GM19240 (cell line): ENCODE measurements around the gene EYA3.

Source experiments
- DNase-seq: peaks from one replicate; pipeline ENCODE4 v3.0.0; 2011; ENCODE audit warnings: low spot score; ENCODE audit not compliant: insufficient read length

The EYA3 gene

DNA sequence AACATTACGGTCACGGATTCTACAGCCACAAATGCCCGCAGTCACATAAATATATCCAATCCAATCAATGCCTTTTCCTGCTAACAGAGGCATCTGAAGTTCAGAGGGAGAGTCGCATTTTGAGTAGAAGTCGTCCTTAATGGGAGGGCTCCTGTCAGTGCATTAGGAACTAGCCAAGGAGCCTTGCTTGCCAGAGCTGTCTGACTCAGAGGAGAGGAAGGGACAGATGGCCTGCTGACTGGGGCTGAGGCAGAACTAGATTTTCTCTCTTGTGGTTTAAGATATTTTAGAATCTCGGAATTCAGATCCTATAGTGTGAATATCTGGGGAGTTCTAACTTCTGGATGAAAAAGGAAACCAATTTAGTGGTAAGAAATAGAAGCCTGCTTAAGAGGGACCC lies 118.0 kb downstream of the EYA3 start:
- no peak for DNase-seq

- no peak for DNase-seq
Observed at GRCh38 chr1:27968692-27969091, 119.7 kb downstream of the EYA3 start.

DNA sequence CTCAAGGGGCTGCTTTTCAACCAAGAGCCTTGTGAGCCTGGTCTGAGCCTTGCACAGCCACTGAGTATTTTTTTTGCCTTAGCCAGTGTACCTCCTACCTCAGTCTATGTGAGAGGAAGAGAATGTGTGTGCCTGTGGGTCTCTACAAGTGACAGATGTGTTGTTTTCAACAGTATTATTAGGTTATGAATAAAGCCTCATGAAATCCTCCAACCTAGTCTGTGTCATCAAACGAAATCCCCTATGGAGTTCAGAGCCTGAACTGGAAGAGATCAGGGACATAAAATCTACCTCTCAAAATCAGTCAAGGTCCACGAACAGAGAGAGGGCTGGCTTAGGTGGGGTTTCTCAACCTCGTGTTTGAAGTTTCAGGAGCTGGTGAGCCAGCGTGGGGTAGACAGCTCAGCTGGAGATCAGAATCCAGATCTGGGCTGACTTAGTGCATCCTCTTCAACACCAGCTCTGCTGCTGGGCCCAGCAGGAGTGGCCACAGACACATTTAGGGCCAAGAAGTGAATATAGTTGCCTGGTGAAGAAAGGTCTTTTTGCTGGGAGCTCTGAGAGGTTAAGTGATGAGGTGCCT lies 120.4 kb downstream of the EYA3 start:
- no peak for DNase-seq

GRCh38 chr1:27967106-27967883 lies 121.1 kb downstream of the EYA3 start:
- DNase-seq, result no peak

GRCh38 chr1:27966402-27967105 lies 121.9 kb downstream of the EYA3 start:
- no peak for DNase-seq

GRCh38 chr1:27963393-27963792 lies 125.0 kb downstream of the EYA3 start:
- DNase-seq, result no peak

DNA sequence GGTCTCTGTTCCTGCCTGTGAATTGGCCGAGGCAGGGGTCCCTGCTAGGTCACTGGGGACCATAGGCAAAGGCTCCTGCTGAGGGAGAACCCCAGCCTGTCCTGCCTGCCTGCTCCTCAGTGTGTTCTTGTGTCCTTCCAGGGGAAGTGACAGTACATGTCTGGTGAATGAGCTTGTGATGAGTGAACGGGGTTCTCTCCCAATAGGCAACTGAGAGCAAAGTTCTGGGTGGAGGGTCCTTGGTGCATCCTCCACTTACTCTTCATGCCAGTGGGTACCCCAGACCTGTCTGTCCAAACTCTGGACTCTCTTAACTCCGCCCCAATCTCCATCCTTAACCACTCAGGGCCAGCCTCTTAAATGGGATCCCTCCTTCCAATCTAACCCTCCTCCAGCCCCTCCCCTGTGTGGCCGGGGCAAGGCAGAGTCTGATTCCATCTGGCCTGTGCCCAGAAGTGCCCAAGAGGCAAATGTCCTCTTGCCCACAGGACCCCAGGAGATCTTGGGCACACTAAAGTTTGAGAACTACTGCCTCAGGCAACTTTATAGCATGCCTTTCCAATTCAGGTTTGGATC lies 126.7 kb downstream of the EYA3 start:
- no peak for DNase-seq

DNA sequence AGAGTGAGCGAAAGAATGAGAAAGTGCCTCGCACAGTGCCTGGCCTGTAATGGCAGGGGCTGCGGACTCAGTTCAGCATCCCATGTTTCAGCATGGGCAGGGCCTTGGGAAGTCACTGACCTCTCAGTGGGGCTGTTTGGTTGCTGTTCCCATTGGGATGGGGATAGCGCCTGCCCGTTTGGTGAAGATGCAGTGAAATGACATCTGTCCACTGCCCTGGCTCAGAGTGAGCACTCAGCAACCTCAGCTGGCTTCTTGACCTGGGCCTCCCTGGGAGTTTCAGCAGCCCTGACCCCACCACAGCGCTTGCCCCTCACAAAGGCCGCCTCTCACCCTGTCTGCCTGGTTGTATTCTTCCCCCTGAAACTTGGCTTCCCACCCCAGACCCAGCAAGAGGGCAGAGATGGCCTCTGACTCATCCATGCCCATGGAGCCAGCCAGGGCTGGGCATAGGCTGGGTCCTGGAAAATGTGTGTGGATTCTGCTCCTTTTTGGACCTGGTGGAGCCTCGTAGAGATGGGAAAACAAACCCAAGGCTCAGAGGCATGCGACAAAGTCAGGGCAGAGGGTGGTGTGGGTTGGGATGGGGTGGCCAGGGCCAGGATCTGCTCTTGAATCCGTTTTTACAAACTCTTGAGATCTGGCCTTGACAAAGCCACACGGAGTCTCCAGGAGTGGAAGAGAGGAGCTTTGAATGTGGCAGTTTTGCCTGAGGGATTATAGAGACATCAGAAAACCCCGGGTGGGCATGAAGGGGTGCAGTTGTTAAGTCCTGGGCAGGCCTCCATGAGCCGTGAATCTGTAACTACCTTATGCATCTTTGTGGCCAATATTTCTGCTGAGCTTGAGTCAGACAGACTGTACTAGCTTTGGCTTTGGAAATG lies 127.4 kb downstream of the EYA3 start:
- DNase-seq, result no peak

DNA sequence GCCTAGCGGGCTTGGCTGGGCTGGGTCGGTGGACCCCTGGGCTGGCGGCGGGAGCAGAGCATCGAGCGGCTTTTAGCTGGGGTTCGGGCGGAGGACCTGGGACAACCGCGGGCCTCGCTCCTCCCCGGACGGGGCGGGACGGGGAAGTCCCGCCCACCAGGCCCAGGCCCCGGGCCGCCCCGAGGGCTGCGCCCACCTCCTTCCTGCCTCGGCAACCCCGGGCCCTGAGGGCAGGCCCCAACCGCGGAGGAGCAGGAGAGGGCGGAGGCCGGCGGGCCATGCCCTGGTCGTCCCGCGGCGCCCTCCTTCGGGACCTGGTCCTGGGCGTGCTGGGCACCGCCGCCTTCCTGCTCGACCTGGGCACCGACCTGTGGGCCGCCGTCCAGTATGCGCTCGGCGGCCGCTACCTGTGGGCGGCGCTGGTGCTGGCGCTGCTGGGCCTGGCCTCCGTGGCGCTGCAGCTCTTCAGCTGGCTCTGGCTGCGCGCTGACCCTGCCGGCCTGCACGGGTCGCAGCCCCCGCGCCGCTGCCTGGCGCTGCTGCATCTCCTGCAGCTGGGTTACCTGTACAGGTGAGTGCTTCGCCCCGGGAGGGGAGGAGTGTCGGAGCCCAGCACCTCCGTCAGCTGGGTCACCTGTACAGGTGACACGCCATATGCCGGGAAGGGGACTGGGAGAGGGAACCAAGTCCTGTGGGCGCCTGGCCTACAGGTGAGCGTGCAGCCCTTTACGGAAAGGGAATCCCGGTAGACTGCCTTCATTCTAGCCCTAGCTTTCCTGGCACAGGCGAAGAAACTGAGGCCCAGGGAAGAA lies 128.4 kb downstream of the EYA3 start, which contains the start of gene XKR8:
Gene XKR8 (plus strand): TSS at position 182 of the 812 bp plus-strand sequence. CDS start 97 bp downstream, at position 279.
- peak; percentile 85 for DNase-seq

- no peak for DNase-seq
Observed at GRCh38 chr1:27958513-27958912, 129.9 kb downstream of the EYA3 start.

- no peak for DNase-seq
Observed at GRCh38 chr1:27957655-27958054, 130.8 kb downstream of the EYA3 start.

DNA sequence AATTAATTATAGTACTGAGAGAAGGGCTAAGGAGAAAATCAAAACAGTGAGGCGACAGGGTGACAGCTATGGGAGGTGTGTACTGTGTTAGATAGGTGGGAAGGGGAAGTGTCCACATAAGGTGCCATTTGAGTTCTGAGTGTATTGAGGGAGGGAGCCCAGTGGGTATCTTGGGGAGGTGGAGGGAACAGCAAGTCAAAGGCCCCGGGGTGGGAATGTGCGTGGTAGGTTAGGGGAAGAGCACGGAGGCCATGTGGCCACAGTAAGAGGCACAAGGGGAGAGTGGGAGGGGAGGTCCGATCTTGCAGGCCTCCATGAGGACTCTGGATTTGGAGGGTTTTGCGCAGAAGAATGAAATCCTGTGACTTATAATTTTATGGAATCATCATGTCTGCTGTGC lies 131.6 kb downstream of the EYA3 start:
- DNase-seq, result no peak

DNA sequence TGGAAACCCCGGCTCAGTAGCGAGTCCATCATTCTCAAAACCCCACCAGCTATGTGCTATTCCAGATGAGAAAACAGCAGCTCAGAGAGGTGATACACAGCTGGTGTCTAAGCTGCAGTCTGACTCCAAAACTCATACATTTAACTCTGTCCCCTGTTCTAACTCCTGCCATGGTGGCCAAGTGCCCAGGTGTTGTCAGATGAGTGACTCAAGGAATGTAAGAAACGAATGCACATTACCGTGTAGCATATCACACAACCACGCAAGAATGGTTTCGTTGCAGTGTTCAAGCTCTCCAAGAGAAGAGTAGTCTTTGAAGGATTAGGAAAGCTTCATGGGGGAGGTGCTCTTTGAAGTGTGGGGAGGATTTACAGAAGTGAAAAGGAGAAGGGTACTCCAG lies 133.3 kb downstream of the EYA3 start:
- DNase-seq, result no peak

DNA sequence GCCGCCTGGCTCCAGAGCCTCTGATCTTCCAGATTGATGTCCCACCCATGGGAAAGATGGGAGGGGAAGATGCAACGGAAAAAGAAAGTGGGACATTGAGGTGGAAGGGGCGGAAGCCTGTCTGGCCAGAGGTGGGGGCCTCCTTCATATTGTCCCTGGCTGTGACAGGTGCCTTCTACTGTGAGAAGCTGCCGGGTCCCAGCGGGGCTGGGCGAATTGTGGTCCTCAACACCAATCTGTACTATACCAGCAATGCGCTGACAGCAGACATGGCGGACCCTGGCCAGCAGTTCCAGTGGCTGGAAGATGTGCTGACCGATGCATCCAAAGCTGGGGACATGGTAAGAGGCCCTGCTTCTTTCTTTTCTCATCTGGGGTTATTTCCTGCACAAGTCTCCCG lies 134.2 kb downstream of the EYA3 start:
- DNase-seq, result no peak

GRCh38 chr1:27952147-27952546 lies 136.3 kb downstream of the EYA3 start:
- DNase-seq, result no peak

DNA sequence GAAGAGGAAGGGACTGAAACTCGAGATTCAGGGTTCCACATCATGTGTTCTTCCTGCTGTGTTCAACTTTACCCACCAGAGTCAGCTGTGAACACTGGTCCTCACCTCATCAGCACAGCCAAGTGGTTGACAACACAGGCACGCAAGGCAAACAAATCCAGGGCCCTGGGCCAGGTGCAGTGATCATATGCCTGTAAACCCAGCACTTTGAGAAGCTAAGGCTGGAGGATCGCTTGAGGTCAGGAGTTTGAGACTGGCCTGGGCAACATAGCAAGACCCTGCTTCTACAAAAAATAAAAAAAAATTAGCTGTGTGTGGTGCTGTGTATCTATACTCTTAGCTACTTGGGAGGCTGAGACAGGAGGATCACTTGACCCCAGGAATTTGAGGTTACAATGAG lies 137.0 kb downstream of the EYA3 start:
- DNase-seq, result no peak

DNA sequence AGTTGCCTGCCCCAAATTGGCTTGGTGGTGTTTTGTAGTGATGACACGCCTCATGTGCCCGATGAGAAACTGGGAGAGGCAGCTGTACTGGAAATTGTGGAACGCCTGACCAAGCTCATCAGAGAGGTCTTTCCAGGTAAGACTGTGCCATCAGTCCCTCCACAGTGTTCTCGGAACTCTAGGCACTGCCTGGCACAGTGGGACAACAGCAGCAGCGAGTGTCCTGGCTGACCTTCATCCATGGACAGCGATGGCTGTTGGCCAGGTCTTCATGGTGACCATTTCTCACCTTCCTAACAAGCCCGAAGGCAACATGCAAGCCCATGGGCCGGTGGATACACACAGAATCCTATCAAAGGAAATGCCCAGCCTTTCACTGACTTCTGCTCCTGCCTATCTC lies 139.4 kb downstream of the EYA3 start:
- DNase-seq, result no peak

GRCh38 chr1:27945020-27945419 lies 143.4 kb downstream of the EYA3 start:
- DNase-seq, result no peak

DNA sequence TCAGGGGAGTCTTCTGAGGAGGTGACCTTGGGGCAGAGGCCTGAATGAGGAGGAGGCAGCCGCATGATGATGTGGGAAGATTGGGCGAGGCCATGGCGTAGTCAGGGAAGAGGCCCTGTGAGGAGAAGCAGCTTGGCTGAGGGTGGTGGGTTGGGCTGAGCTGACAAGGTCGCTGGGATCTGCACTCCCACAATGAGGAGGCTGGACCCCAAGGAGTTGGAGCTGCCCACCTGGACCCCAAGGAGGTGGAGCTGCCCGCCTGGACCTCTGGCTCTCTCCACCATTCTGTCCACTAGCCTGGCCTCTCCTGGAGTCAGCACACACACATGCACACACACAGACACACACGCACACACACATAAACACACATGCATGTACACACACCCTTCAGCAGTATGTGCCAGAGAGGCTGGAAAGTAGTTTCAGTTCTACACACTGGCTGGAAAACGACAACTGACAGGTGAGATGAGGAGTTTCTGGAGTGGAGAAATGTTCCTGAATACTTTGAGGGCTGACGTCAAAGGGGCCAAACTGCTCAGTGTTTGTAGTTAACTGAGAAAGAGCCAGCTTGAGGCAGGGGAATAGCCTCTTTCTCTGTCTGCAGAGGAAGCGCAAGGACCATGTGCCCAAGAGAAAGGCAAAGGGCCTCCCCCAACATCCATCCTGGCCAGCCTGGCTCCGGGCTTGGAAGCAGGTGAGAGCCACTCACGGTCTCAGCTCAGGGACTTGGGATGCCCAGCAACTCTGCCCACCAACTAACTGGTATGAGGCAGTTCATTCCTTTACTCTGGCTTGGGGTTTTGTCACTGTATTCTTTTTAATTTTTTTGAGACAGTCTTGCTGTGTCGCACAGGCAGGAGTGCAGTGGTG lies 146.5 kb downstream of the EYA3 start:
- DNase-seq, result no peak
